Activated CD4-positive, alpha-beta T cell treated with anti-CD3 and anti-CD28 coated beads, Interleukin-2, amount 50 U/mL, for 1 hour (primary cell): Measurements from ENCODE around the gene IL4R.
"Not testable (repeated sequence)": the region's sequence is repeated elsewhere in the genome, so short reads cannot be mapped to it uniquely, and the experiment has no call there.

ENCODE experiments used
- DNase-seq: peaks from one replicate; pipeline ENCODE4 v3.0.0-alpha.2; 2020

Gene IL4R

GRCh38 chr16:27385398-27385797 is 71.6 kb downstream of the IL4R start:
- DNase-seq, result no peak

GRCh38 chr16:27386674-27387073 is 72.9 kb downstream of the IL4R start:
- DNase-seq, result no peak

GRCh38 chr16:27387724-27388123 is 74.0 kb downstream of the IL4R start:
- DNase-seq, result no peak

GRCh38 chr16:27389272-27389961 is 75.6 kb downstream of the IL4R start:
- no peak for DNase-seq

- no peak for DNase-seq
These were observed 76.4 kb downstream of the IL4R start for GRCh38 chr16:27390151-27390550.

GRCh38 chr16:27392671-27393070 is 78.9 kb downstream of the IL4R start:
- no peak for DNase-seq

GRCh38 chr16:27394516-27394915 is 80.7 kb downstream of the IL4R start:
- no peak for DNase-seq

GRCh38 chr16:27398341-27398893 is 84.6 kb downstream of the IL4R start:
- DNase-seq, result not testable (repeated sequence)

GRCh38 chr16:27398894-27399853 is 85.4 kb downstream of the IL4R start:
- no peak for DNase-seq

GRCh38 chr16:27399969-27400368 is 86.2 kb downstream of the IL4R start:
- no peak for DNase-seq

GRCh38 chr16:27400751-27401620 is 87.2 kb downstream of the IL4R start:
- DNase-seq, result no peak

GRCh38 chr16:27401768-27402568 is 88.2 kb downstream of the IL4R start, which contains the start of gene IL21R:
Gene IL21R (plus strand): TSS chr16:27402174. CDS start chr16:27430072, 27,898 bp downstream.
- DNase-seq, result peak; percentile 87

- no peak for DNase-seq
These were observed 88.8 kb downstream of the IL4R start for GRCh38 chr16:27402569-27402963.

GRCh38 chr16:27402964-27403600 is 89.3 kb downstream of the IL4R start:
- peak; percentile 51 for DNase-seq

- no peak for DNase-seq
These were observed 89.8 kb downstream of the IL4R start for GRCh38 chr16:27403601-27403992.

- DNase-seq, result no peak
These were observed 90.5 kb downstream of the IL4R start for GRCh38 chr16:27404163-27404823.

- DNase-seq, result peak; percentile 41
These were observed 92.0 kb downstream of the IL4R start for GRCh38 chr16:27405546-27406451.

GRCh38 chr16:27406511-27407128 is 92.8 kb downstream of the IL4R start:
- no peak for DNase-seq

- no peak for DNase-seq
These were observed 93.4 kb downstream of the IL4R start for GRCh38 chr16:27407133-27407532.
